SK-N-SH treated with all-trans-retinoic acid at 6 μM for 48 hours (cell line): Measurements from ENCODE around the gene C15orf40.

Experiments
- ATAC-seq: fragments of 200-7000 bp; cut with Tn5 transposase; 3 replicates; pipeline ENCODE4 v1.9.1; 2020; ENCODE audit warnings: mild to moderate bottlenecking, moderate library complexity
- ARNTL ChIP-seq: fragments of 450-650 bp; formaldehyde crosslinking; IDR thresholded peaks from 2 replicates; pipeline ENCODE4 v1.5.0; 2020; ENCODE audit warnings: low read depth, mild to moderate bottlenecking, moderate library complexity, borderline replicate concordance
- BACH2 ChIP-seq: fragments of 250-450 bp; sonication (Bioruptor Pico); IDR thresholded peaks from 2 replicates; pipeline ENCODE4 v1.9.0; 2021; ENCODE audit warnings: mild to moderate bottlenecking, borderline replicate concordance
- CREB5 ChIP-seq: fragments of 250-450 bp; sonication (Bioruptor Pico); IDR thresholded peaks from 2 replicates; pipeline ENCODE4 v1.5.1; 2020; ENCODE audit warnings: low read depth, mild to moderate bottlenecking, moderate library complexity
- CSDC2 ChIP-seq: fragments of 250-450 bp; sonication (Bioruptor Pico); IDR thresholded peaks from 2 replicates; pipeline ENCODE4 v1.5.0; 2020; ENCODE audit warnings: mild to moderate bottlenecking, moderate library complexity
- CSRNP3 ChIP-seq: fragments of 250-450 bp; sonication (Bioruptor Pico); IDR thresholded peaks from 2 replicates; pipeline ENCODE4 v1.5.1; 2021; ENCODE audit warnings: mild to moderate bottlenecking, moderate library complexity
- ESRRG ChIP-seq: fragments of 250-450 bp; sonication (Bioruptor Pico); IDR thresholded peaks from 2 replicates; pipeline ENCODE4 v1.6.1; 2021; ENCODE audit warnings: mild to moderate bottlenecking
- GLIS3 ChIP-seq: fragments of 250-450 bp; sonication (Bioruptor Pico); IDR thresholded peaks from 2 replicates; pipeline ENCODE4 v1.5.0; 2020; ENCODE audit warnings: mild to moderate bottlenecking, moderate library complexity
- ISL1 ChIP-seq: fragments of 250-450 bp; sonication (Bioruptor Pico); IDR thresholded peaks from 2 replicates; pipeline ENCODE4 v2.1.2; 2022; ENCODE audit warnings: mild to moderate bottlenecking, moderate library complexity
- OSR1 ChIP-seq: fragments of 250-450 bp; sonication (Bioruptor Pico); IDR thresholded peaks from 2 replicates; pipeline ENCODE4 v1.8.0; 2022; ENCODE audit warnings: moderate library complexity, mild to moderate bottlenecking, inconsistent platforms
- PPARA ChIP-seq: fragments of 250-450 bp; sonication (Bioruptor Pico); IDR thresholded peaks from 2 replicates; pipeline ENCODE4 v1.5.0; 2020; ENCODE audit warnings: mild to moderate bottlenecking, borderline replicate concordance
- RARB ChIP-seq: fragments of 250-450 bp; sonication (Bioruptor Pico); IDR thresholded peaks from 2 replicates; pipeline ENCODE4 v1.8.0; 2021; ENCODE audit warnings: mild to moderate bottlenecking, moderate library complexity
- SNAI2 ChIP-seq: fragments of 250-450 bp; sonication (Bioruptor Pico); IDR thresholded peaks from 2 replicates; pipeline ENCODE4 v1.5.0; 2020; ENCODE audit warnings: mild to moderate bottlenecking, moderate library complexity
- TCF4 ChIP-seq: fragments of 250-450 bp; sonication (Bioruptor Pico); IDR thresholded peaks from 2 replicates; pipeline ENCODE4 v1.8.0; 2021; ENCODE audit warnings: mild to moderate bottlenecking, moderate library complexity, borderline replicate concordance
- TOX ChIP-seq: fragments of 250-450 bp; sonication (Bioruptor Pico); IDR thresholded peaks from 2 replicates; pipeline ENCODE4 v1.8.0; 2021; ENCODE audit warnings: mild to moderate bottlenecking, moderate library complexity, borderline replicate concordance
- TSHZ2 ChIP-seq: fragments of 250-450 bp; sonication (Bioruptor Pico); IDR thresholded peaks from 2 replicates; pipeline ENCODE4 v1.5.0; 2020; ENCODE audit warnings: mild to moderate bottlenecking, moderate library complexity
- ZC3H10 ChIP-seq: fragments of 250-450 bp; sonication (Bioruptor Pico); IDR thresholded peaks from 2 replicates; pipeline ENCODE4 v1.5.1; 2021; ENCODE audit warnings: mild to moderate bottlenecking, moderate library complexity
- ZFP3 ChIP-seq: fragments of 250-450 bp; sonication (Bioruptor Pico); IDR thresholded peaks from 2 replicates; pipeline ENCODE4 v1.5.0; 2020; ENCODE audit warnings: mild to moderate bottlenecking, moderate library complexity
- ZFP30 ChIP-seq: fragments of 450-650 bp; formaldehyde crosslinking; IDR thresholded peaks from 2 replicates; pipeline ENCODE4 v1.5.0; 2022; ENCODE audit warnings: mild to moderate bottlenecking, moderate library complexity
- ZNF565 ChIP-seq: fragments of 450-650 bp; formaldehyde crosslinking; conservative IDR thresholded peaks from 2 replicates; pipeline ENCODE4 v1.5.0; 2020; ENCODE audit warnings: low read depth, mild to moderate bottlenecking, moderate library complexity
- ZNF70 ChIP-seq: fragments of 450-650 bp; formaldehyde crosslinking; IDR thresholded peaks from 2 replicates; pipeline ENCODE4 v1.5.0; 2020; ENCODE audit warnings: mild to moderate bottlenecking, moderate library complexity

C15orf40 gene

GRCh38 chr15:83015361-83015760 lies 3.9 kb upstream of the C15orf40 start:
- ATAC-seq: no peak
- TF ChIP-seq OSR1 (CRISPR knock-in tag): no peak
- no peak for TF ChIP-seq BACH2 (CRISPR knock-in tag)
- no peak for TF ChIP-seq GLIS3
- no peak for TF ChIP-seq SNAI2 (CRISPR knock-in tag)
- TF ChIP-seq RARB (CRISPR knock-in tag): no peak
- TF ChIP-seq TSHZ2 (CRISPR knock-in tag): no peak
- no peak for TF ChIP-seq ZC3H10 (CRISPR knock-in tag)
- no peak for TF ChIP-seq TCF4 (CRISPR knock-in tag)
- no peak for TF ChIP-seq ISL1 (CRISPR knock-in tag)
- no peak for TF ChIP-seq CREB5 (CRISPR knock-in tag)
- TF ChIP-seq, all 23 proteins: peak for 0

GRCh38 chr15:83014205-83014653 lies 2.8 kb upstream of the C15orf40 start:
- TF ChIP-seq BACH2 (CRISPR knock-in tag): no peak
- no peak for TF ChIP-seq ZFP3 (CRISPR knock-in tag)
- TF ChIP-seq ZFP30: no peak
- TF ChIP-seq TOX: no peak
- TF ChIP-seq SNAI2 (CRISPR knock-in tag): no peak
- TF ChIP-seq PPARA (CRISPR knock-in tag): no peak
- TF ChIP-seq ZC3H10 (CRISPR knock-in tag): no peak
- no peak for TF ChIP-seq CSRNP3 (CRISPR knock-in tag)
- no peak for ATAC-seq

- ATAC-seq: no peak
- TF ChIP-seq SNAI2 (CRISPR knock-in tag) (no peak), ARNTL (CRISPR knock-in tag) (no peak), ESRRG (CRISPR knock-in tag) (no peak)
Observed at GRCh38 chr15:83012636-83013035, 1.2 kb upstream of the C15orf40 start.

GRCh38 chr15:83012076-83012426 lies 612 bp upstream of the C15orf40 start:
- ATAC-seq: no peak
- TF ChIP-seq ZNF70 (CRISPR knock-in tag): no peak
- TF ChIP-seq ZNF565 (CRISPR knock-in tag): no peak
- TF ChIP-seq ARNTL (CRISPR knock-in tag): no peak
- no peak for TF ChIP-seq GLIS3
- TF ChIP-seq CSDC2 (CRISPR knock-in tag): no peak
- TF ChIP-seq CSRNP3 (CRISPR knock-in tag): no peak
- no peak for TF ChIP-seq TSHZ2 (CRISPR knock-in tag)
- no peak for TF ChIP-seq ESRRG (CRISPR knock-in tag)
- TF ChIP-seq ZFP30: no peak
- TF ChIP-seq SNAI2 (CRISPR knock-in tag): no peak
- no peak for TF ChIP-seq ZFP3 (CRISPR knock-in tag)
